HG02623 (cell line): ENCODE results near the gene GRM3.
"Not testable (repeated sequence)": the region's sequence is repeated elsewhere in the genome, so short reads cannot be mapped to it uniquely, and the experiment has no call there.

ENCODE experiments used
- ATAC-seq: cut with Tn5 transposase; IDR thresholded peaks from one replicate; pipeline ENCODE4 v1.9.1; 2021; ENCODE audit warnings: moderate library complexity; ENCODE audit not compliant: unreplicated experiment

The GRM3 gene

DNA sequence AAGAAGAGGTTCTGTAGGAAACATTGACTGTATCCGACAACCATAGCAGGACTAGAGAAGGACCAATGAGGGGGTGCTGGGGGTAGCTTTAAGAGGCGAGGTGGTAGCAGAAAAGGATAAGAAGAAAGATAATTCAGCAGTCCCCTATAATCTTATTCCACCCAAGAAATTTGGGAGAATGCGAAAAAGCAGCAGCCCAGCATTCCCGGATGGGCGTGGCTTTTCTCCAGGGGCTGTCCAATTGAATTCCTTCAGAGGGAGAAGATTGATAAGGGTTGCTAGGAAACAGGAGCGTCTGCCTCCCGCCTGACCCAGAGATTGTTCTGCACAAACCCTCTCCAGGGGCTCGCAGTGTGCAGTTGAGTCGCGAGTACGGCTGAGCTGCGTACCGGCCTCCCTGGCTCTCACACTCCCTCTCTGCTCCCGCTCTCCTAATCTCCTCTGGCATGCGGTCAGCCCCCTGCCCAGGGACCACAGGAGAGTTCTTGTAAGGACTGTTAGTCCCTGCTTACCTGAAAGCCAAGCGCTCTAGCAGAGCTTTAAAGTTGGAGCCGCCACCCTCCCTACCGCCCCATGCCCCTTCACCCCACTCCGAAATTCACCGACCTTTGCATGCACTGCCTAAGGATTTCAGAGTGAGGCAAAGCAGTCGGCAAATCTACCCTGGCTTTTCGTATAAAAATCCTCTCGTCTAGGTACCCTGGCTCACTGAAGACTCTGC lies at the start of gene GRM3:
Gene GRM3 (plus strand): TSS at position 349 of the 721 bp plus-strand sequence. CDS start 121,237 bp downstream, outside the sequence.
- no peak for ATAC-seq

GRCh38 chr7:86598311-86598710 lies 45.4 kb upstream of the GRM3 start:
- ATAC-seq, result no peak

- ATAC-seq, result no peak
These were observed 45.0 kb upstream of the GRM3 start for GRCh38 chr7:86598721-86599120.

GRCh38 chr7:86600506-86601290 lies 43.0 kb upstream of the GRM3 start:
- ATAC-seq, result no peak

DNA sequence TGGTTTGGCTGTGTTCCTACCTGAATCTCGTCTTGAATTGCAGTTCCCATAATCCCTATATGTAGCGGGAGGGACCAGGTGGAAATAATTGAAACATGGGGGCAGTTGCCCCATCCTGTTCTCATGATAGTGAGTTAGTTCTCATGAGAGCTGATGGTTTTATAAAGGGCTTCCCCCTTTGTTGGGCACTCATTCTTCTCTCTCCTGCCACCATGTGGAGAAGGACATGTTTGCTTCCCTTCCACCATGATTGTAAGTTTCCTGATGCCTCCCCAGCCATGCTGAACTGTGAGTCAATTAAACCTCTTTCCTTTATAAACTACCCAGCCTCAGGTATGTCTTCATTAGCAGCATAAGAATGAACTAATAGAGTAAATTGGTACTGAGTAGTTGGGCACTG lies 28.0 kb upstream of the GRM3 start:
- not testable (repeated sequence) for ATAC-seq

DNA sequence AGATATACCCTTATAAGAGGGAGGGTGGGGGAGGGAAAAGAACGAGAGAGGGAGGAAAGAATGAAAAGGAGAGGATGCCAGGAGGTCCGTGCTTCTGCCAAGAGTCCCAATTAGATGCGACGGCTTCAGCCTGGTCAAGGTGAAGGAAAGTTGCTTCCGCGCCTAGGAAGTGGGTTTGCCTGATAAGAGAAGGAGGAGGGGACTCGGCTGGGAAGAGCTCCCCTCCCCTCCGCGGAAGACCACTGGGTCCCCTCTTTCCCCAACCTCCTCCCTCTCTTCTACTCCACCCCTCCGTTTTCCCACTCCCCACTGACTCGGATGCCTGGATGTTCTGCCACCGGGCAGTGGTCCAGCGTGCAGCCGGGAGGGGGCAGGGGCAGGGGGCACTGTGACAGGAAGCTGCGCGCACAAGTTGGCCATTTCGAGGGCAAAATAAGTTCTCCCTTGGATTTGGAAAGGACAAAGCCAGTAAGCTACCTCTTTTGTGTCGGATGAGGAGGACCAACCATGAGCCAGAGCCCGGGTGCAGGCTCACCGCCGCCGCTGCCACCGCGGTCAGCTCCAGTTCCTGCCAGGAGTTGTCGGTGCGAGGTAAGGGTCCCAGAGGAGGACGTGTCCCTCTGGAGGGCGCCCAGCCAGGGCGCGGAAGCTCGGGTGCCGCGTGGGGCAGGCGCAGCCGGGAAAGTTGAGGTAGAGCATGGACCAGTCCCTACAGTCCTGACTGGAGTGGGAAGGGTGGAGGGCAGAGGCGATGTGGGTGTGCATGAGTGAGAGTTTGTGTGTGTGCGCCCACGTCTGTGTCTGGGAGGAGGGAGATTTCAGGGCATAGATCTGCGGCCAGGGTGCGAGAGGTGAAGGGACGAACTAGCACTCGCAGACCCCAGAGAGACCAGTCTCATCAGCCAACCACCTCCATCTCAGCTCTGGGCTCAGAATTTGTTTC lies 844 bp downstream of the GRM3 start:
- no peak for ATAC-seq

GRCh38 chr7:86645225-86645608 lies 1.5 kb downstream of the GRM3 start:
- ATAC-seq, result no peak

- no peak for ATAC-seq
These were observed 2.1 kb downstream of the GRM3 start for GRCh38 chr7:86645676-86646276.

DNA sequence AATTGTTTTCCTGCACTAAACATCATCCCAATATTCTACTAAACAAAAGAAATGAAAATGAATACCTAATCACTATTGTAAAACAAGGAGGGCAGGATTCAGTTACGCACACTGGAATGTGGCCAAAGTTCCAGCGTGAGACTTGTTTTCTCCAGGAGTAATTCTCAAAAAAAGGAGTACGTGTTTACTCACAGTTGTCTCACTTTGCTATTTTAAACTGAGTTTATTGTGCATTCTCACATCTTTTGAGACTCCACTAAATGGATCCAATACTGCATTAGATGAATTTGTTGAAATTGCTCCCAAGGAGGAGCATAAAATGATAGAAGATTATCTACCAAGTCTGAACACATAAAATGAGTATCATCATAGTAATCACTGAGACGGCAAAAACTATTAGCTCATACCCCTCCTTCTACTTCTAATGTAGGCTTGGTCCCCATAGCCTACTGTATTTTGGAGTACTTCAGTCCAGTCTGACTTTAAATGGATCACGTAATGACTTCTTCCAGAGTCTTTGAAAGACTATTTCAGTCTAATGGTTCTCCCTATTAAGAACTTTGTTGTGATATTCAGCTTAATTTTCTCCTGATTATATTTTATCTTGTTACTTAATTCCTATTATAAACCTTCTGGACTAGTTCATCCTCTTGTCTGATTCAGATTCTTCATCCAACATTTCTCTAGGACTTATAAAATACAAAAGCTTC lies 3.8 kb downstream of the GRM3 start:
- no peak for ATAC-seq

GRCh38 chr7:86648169-86648568 lies 4.5 kb downstream of the GRM3 start:
- no peak for ATAC-seq

DNA sequence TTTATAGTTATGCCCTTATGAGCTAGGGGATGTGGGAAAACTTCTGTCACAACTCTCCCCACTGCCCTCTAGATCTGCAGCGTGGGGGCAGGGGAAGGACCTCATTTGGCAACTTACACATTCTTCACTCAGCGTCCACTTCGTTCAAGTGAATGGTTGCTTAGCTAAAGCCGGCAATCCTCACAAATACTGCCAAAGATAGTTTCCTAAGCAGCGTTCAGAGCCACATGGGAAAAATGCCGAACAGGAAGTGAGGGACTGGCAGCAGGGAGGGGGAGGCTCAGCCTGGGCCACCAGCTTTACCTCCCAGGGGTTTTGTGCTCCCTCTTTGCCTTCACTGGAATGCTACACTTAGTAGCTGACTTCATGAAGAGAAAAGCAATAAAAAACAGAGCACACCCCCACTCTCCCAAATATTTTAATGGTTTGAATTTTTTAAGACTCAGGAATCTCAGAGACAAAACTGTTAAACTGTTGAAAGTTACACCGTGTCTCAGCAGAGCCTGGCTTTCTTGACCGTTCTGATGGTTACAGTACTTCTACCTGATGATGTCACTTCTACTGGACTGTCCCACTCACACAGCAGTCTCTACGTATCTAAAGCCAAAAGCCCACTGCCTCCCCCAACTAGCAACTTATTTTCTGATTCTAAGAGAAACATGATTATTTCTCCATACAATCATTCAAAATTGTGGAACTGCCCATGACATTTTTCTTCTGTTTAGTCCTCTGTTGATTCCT lies 10.4 kb downstream of the GRM3 start:
- ATAC-seq, result no peak

- no peak for ATAC-seq
These were observed 14.2 kb downstream of the GRM3 start for GRCh38 chr7:86657948-86658347.

- ATAC-seq, result no peak
These were observed 17.3 kb downstream of the GRM3 start for GRCh38 chr7:86660950-86661462.

DNA sequence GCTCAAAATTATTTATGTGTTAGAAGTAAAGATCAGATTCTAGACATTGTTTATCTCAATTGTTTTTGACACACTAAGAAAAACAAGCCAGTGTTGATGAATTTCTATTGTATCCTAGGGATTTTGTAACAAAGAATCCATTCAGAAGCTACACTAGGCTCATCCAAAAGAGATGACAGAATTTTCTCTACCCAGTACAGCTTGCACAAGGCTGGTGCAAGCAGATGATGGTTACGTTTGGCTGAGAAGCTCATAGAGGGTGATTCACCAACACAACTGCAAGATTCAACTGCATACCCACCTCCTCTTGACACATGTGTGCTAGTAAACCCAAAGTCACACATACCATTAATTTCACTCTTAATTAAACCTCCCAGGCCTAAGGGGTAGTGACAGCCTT lies 20.8 kb downstream of the GRM3 start:
- no peak for ATAC-seq

GRCh38 chr7:86664991-86665390 lies 21.3 kb downstream of the GRM3 start:
- no peak for ATAC-seq

- no peak for ATAC-seq
These were observed 22.0 kb downstream of the GRM3 start for GRCh38 chr7:86665669-86666068.

DNA sequence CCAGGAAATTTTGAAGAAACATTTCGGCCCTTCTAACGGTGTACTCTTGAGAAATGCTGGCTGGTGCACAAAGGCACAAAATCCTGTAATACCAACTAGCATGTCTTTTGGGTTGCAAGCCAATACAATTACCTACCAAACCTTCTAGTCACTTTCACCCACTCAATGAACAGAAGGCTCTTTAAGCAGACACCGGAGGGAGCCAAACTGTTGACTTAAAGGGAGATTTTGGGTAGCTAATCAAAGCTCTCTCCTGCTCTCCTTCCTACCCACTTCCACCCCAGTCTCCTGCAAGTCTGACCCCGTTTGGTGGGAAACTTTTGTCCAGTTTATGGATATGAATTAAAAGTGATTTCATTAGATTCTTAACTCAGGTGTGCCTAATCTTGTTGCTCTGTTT lies 24.0 kb downstream of the GRM3 start:
- ATAC-seq, result no peak

DNA sequence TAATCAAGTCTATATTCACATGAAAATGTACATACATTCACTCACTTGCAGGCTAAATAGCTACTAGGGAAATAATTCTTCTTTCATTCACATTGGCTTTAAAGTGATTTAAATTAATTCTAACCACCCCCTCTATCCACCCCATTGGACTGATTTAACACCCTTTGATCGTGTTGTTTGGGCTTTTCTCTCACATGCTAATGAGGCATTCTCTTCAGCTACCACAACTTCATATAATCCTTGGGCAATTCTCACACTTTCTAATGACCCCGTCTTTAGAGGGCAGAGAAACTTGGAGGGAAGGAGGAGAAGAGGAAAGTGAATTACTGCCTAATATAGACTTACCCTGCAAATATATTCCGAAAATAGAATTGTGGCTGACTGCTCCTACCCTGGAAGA lies 24.6 kb downstream of the GRM3 start:
- ATAC-seq, result no peak

- ATAC-seq, result no peak
These were observed 44.1 kb downstream of the GRM3 start for GRCh38 chr7:86687831-86688230.
